RWPE2 (cell line): Measurements from ENCODE around the gene NTSR2.

Experiments used
- ATAC-seq: fragments of 200-7000 bp; cut with Tn5 transposase; 3 replicates; pipeline ENCODE4 v1.9.1; 2021; ENCODE audit warnings: low read depth
- DNase-seq: peaks from one replicate; pipeline ENCODE4 v3.0.0-alpha.2; 2020; ENCODE audit warnings: low spot score
- H3K27ac ChIP-seq: fragments of 450-650 bp; 2 replicates; pipeline ENCODE4 v1.5.1; 2017; ENCODE audit warnings: mild to moderate bottlenecking; ENCODE audit not compliant: poor library complexity, severe bottlenecking
- H3K27me3 ChIP-seq: fragments of 250-450 bp; sonication (Bioruptor Pico); 2 replicates; pipeline ENCODE4 v1.5.1; 2021; ENCODE audit warnings: mild to moderate bottlenecking, moderate library complexity; ENCODE audit not compliant: insufficient read depth, poor library complexity, severe bottlenecking
- H3K36me3 ChIP-seq: fragments of 250-450 bp; sonication (Bioruptor Pico); 2 replicates; pipeline ENCODE4 v1.5.1; 2020; ENCODE audit warnings: low read depth, mild to moderate bottlenecking, moderate library complexity
- H3K4me1 ChIP-seq: fragments of 250-450 bp; sonication (Bioruptor Pico); 2 replicates; pipeline ENCODE4 v1.5.1; 2021; ENCODE audit warnings: mild to moderate bottlenecking, moderate library complexity; ENCODE audit not compliant: insufficient read depth, poor library complexity, severe bottlenecking
- H3K4me3 ChIP-seq: fragments of 250-450 bp; sonication (Bioruptor Pico); 2 replicates; pipeline ENCODE4 v1.5.1; 2021; ENCODE audit warnings: mild to moderate bottlenecking, moderate library complexity; ENCODE audit not compliant: severe bottlenecking
- H3K9me3 ChIP-seq: fragments of 250-450 bp; sonication (Bioruptor Pico); 2 replicates; pipeline ENCODE4 v1.5.1; 2021; ENCODE audit warnings: mild to moderate bottlenecking, moderate library complexity; ENCODE audit not compliant: severe bottlenecking
- TF ChIP-seq, protein P1 (sequence below): fragments of 450-650 bp; IDR thresholded peaks from one replicate; pipeline ENCODE4 v1.5.1; 2017; ENCODE audit warnings: mild to moderate bottlenecking, moderate library complexity; ENCODE audit not compliant: poor library complexity, severe bottlenecking

NTSR2 gene, protein sequence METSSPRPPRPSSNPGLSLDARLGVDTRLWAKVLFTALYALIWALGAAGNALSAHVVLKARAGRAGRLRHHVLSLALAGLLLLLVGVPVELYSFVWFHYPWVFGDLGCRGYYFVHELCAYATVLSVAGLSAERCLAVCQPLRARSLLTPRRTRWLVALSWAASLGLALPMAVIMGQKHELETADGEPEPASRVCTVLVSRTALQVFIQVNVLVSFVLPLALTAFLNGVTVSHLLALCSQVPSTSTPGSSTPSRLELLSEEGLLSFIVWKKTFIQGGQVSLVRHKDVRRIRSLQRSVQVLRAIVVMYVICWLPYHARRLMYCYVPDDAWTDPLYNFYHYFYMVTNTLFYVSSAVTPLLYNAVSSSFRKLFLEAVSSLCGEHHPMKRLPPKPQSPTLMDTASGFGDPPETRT

DNA sequence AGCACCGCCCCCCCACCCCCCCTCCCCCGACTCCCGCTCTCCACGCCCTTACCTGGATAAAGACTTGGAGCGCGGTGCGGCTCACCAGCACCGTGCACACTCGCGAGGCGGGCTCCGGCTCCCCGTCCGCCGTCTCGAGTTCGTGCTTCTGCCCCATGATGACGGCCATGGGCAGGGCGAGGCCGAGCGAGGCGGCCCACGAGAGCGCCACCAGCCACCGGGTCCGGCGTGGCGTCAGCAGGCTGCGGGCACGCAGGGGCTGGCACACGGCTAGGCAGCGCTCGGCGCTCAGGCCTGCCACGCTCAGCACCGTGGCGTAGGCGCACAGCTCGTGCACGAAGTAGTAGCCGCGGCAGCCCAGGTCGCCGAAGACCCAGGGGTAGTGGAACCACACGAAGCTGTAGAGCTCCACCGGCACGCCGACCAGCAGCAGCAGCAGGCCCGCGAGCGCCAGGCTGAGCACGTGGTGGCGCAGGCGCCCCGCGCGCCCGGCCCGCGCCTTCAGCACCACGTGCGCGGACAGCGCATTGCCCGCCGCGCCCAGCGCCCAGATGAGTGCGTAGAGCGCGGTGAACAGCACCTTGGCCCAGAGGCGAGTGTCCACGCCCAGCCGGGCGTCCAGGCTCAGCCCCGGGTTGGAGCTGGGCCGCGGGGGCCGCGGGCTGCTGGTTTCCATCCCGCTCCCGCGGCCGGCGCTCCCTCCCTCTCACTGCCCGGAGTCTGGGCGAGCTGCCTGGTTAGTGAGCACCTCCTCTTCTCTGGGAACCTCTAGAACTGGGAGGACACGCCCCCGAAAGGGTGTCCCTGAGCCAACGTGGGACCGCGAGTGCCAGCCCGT is at the start of gene NTSR2:
NTSR2 (minus strand) TSS at position 742 of the 838 bp plus-strand sequence; CDS start at position 676, 66 bp downstream.
- DNase-seq, result no peak
- no peaks in the 10 kb centered on the region for H3K36me3 ChIP-seq
- no peak within 1 kb of the TSS for H3K27ac ChIP-seq
- TF ChIP-seq, protein P1, sequence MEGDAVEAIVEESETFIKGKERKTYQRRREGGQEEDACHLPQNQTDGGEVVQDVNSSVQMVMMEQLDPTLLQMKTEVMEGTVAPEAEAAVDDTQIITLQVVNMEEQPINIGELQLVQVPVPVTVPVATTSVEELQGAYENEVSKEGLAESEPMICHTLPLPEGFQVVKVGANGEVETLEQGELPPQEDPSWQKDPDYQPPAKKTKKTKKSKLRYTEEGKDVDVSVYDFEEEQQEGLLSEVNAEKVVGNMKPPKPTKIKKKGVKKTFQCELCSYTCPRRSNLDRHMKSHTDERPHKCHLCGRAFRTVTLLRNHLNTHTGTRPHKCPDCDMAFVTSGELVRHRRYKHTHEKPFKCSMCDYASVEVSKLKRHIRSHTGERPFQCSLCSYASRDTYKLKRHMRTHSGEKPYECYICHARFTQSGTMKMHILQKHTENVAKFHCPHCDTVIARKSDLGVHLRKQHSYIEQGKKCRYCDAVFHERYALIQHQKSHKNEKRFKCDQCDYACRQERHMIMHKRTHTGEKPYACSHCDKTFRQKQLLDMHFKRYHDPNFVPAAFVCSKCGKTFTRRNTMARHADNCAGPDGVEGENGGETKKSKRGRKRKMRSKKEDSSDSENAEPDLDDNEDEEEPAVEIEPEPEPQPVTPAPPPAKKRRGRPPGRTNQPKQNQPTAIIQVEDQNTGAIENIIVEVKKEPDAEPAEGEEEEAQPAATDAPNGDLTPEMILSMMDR, result no peak
- ATAC-seq, result peak; percentile 81
- no peak within 1 kb of the TSS for H3K4me3 ChIP-seq
- H3K27me3 ChIP-seq, result peaks cover 26% of the 10 kb centered on the region
- no peaks in the 10 kb centered on the region for H3K4me1 ChIP-seq
- H3K9me3 ChIP-seq, result no peaks in the 10 kb centered on the region

DNA sequence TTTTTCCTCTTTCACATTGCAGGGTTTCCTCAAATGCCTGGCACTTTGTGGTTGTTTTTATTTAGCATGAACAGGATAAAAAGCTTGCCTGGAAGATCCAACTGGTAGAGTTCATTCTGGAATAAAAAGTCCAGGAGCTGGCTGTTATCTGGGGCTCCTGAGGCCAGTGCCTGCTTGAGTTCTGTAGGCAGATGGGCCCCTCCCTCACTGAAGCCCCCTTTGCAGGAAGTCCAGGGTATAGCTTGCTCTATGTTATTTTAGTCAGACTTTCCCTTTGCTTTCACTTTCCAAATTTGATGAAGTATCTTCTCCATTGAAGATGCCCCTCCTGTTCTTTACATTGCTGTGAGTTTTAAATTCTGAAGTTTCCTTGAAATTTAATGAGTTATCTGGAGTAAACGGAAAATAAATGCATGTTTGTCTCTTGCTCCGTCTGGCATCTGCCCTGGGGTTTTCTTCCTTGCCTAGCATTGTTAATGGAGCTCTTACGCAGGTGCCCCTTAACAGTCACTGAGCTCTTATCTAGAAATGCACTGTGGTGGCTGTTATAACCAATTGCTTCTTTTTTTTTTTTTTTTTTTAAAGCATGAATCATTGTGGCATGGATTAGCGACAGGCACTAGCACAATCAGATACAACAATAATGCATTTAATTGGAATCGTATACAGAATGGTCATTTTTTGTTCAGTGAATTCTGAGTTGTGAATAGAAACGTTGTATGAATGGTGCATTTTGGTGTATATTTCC is 49.4 kb upstream of the NTSR2 start:
- Histone ChIP-seq H3K27me3 (no peaks in the 10 kb centered on the region), H3K4me3 (no peak overlapping the region), H3K27ac (no peak overlapping the region), H3K9me3 (no peaks in the 10 kb centered on the region), H3K4me1 (no peaks in the 10 kb centered on the region), H3K36me3 (no peaks in the 10 kb centered on the region)
- TF ChIP-seq, protein P1, result no peak
- DNase-seq (no peak), ATAC-seq (no peak)

DNA sequence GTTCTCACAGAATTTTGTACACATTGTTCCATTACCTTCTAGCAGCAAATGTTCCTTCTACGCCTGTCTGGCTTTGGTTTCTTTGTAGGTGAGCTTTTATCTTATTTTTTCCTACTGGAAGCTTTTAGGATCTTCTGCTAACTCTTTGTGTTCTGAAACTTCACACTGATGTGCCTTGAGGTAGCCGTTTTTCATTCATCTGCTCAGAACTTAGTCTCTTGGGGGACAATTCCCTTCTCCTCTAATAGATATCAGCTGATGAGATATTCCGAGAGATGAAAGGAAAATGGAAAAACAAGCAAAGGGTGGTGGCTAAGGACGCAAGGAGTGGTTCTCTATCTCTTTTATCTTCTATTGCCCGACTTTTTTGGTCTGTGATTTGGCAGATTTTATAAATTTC is 48.6 kb upstream of the NTSR2 start:
- H3K4me1 ChIP-seq, result no peaks in the 10 kb centered on the region
- no peaks in the 10 kb centered on the region for H3K27me3 ChIP-seq
- H3K4me3 ChIP-seq, result no peak overlapping the region
- no peak for ATAC-seq
- no peaks in the 10 kb centered on the region for H3K36me3 ChIP-seq
- no peaks in the 10 kb centered on the region for H3K9me3 ChIP-seq
- no peak for DNase-seq
- H3K27ac ChIP-seq, result no peak overlapping the region
- TF ChIP-seq, protein P1, result no peak

DNA sequence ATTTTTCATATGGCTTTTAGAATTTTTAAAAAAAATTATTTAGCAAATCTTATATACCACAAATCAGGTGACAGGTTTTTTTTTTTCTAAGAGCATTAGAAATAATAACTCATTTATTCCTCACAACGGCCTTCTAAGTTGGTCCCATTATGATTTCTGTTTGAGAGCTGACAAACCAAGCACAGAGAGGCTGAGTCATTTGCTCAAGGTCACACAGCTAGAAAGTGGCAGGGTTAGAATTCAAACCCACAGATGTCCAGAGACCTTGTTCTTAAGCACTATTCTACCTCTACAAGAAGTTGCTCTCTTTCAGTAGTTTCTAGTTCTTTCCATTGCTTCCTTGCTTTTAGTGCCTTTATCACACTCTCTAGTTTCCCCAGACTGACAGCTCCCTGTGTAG is 47.6 kb upstream of the NTSR2 start:
- Histone ChIP-seq H3K27me3 (no peaks in the 10 kb centered on the region), H3K4me3 (no peak overlapping the region), H3K4me1 (no peaks in the 10 kb centered on the region), H3K27ac (no peak overlapping the region), H3K9me3 (no peaks in the 10 kb centered on the region), H3K36me3 (no peaks in the 10 kb centered on the region)
- no peak for ATAC-seq
- TF ChIP-seq, protein P1, result no peak
- DNase-seq, result no peak
